ENCODE measurements around the gene MRPS7.
A peak's percentile ranks its signal among the peaks of the same experiment; 100 is the strongest.
"Not testable (repeated sequence)": the region's sequence is repeated elsewhere in the genome, so short reads cannot be mapped to it uniquely, and the experiment has no call there.

The MRPS7 gene

GRCh38 chr17:75271955-75272847 is 10.5 kb downstream of the MRPS7 start:
- DNase-seq, result no peak

GRCh38 chr17:75272848-75273184 is 11.1 kb downstream of the MRPS7 start:
- no peak for DNase-seq

DNA sequence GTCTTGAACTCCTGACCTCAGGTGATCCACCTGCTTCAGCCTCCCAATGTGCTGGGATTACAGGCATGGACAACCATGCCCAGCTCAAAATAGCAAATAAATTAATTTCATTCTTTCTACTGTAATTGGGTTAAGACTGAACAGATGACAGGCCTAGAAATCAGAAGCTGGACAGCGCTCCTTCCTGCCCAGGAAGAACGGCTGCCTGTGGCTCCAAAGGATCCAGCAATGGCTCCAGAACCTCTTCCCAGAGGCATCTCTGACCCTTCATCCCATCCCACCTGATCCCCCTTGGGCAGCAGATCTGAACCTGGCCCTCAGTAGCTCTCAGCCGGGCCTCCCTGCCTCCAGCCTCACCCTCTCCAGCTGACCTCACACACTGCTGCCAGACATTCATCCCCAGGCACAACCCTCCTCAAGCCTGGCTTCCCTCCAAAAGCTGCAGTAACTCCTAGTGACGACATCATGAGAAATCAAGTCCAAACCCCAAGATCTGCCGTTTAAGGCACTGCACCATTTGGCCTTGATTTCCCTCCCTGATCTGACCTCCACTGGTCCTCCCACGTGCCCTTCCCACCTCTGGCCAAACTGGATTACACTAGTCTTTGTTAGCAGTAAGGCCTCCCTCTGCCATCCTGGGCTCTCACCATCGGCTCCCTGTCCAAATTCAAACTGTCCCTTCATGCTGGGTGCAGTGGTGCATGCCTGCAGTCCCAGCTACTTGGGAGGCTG is 12.5 kb downstream of the MRPS7 start:
- DNase-seq, result no peak

GRCh38 chr17:75277664-75278071 is 16.0 kb downstream of the MRPS7 start:
- DNase-seq, result no peak

DNA sequence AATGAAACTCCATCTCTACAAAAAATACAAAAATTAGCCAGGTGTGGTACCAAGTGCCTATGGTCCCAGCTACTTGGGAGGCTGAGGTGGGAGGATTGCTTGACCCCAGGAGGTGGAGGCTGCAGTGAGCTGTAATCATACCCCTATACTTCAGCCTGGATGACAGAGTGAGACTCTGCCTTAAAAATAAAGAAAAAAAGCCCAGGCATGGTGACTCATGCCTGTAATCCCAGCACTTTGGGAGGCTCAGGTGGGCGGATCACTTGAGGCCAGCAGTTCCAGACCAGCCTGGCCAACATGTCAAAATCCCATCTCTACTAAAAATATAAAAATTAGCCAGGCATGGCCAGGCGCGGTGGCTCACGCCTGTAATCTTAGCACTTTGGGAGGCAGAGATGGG is 18.5 kb downstream of the MRPS7 start:
- not testable (repeated sequence) for DNase-seq

DNA sequence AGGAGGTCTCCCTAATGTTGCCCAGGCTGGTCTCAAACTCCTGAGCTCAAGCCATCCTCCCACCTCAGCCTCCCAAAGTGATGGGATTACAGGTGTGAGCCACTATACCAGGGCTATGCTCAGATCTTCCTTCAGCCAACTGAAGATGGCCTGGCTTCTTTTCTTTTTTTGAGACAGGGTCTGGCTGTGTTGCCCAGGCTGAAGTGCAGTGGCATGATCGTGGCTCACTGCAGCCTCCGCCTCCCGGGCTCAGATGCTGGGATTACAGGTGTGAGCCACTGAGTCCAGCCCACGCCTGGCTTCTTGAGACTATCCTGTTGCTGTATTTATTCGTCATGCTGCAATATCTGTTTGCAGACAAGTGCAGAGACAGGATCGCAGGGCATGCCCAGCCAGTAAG is 23.4 kb downstream of the MRPS7 start:
- DNase-seq, result no peak

GRCh38 chr17:75287221-75287620 is 25.5 kb downstream of the MRPS7 start:
- DNase-seq, result no peak

DNA sequence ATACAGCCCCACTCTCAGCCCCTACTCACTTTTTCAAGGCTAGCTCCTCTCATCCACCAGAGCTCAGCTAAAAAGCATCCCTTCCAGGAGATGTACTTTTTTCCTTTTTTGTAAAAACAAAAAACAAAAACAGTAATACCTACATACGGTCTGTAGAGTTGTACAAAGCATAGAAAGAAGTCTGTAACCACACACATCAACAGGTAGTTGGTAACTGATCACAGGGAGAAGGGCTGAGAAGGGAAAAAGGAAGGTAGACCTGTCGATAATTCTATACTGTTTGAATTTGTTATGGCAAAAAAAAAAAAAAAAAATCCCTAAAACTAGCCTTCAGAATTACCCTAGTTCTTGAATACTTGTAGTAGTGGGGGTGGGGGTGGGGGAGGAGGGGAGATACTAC is 26.7 kb downstream of the MRPS7 start:
- DNase-seq, result no peak

- no peak for DNase-seq
Observed at GRCh38 chr17:75288770-75289114, 27.1 kb downstream of the MRPS7 start.

GRCh38 chr17:75289115-75289831 is 27.6 kb downstream of the MRPS7 start, which contains the start of gene SLC25A19:
Gene SLC25A19 (minus strand): TSS chr17:75289433. CDS start chr17:75286764, 2,669 bp downstream.
- DNase-seq, result peak; percentile 99

- peak; percentile 48 for DNase-seq
Observed at GRCh38 chr17:75289832-75290337, 28.2 kb downstream of the MRPS7 start.

DNA sequence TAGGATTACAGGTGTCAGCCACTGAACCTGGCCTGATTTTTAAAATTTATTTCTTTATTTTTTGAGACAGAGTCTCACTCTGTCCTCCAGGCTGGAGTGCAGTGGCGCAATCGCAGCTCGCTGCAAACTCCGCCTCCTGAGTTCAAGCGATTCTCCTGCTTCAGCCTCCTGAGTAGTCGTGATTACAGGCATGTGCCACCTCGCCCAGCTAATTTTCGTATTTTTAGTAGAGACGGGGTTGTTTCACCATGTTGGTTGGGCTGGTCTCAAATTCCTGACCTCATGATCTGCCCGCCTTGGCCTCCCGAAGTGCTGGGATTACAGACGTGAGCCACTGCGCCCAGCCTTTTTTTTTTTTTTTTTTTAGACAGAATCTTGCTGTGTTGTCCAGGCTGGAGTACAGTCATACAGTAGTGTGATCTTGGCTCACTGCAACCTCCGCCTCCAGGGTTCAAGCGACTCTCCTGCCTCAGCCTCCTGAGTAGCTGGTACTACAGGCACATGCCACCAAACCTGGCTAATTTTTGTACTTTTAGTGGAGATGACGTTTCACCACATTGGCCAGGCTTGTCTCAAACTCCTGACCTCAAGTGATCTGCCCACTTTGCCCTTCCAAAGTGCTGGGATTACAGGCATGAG is 31.2 kb downstream of the MRPS7 start:
- not testable (repeated sequence) for DNase-seq

- no peak for DNase-seq
Observed at GRCh38 chr17:75295201-75296158, 33.8 kb downstream of the MRPS7 start.

DNA sequence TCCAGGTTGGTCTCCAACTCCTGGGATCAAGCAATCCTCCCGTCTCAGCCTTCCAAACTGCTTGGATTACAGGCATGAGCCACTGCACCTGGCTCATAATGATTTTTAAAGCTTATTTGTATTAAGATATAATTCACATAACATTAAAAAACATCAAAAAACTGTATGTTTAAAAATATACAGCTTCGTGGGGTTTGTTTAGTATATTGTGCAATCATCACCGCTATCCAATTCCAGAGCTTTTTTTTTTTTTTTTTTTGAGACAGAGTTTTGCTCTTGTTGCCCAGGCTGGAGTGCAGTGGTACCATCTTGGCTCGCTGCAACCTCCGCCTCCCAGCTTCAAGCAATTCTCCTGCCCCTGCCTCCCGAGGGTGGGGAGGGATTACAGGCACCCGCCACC is 38.6 kb downstream of the MRPS7 start:
- no peak for DNase-seq

GRCh38 chr17:75301049-75301448 is 39.4 kb downstream of the MRPS7 start:
- DNase-seq, result no peak

DNA sequence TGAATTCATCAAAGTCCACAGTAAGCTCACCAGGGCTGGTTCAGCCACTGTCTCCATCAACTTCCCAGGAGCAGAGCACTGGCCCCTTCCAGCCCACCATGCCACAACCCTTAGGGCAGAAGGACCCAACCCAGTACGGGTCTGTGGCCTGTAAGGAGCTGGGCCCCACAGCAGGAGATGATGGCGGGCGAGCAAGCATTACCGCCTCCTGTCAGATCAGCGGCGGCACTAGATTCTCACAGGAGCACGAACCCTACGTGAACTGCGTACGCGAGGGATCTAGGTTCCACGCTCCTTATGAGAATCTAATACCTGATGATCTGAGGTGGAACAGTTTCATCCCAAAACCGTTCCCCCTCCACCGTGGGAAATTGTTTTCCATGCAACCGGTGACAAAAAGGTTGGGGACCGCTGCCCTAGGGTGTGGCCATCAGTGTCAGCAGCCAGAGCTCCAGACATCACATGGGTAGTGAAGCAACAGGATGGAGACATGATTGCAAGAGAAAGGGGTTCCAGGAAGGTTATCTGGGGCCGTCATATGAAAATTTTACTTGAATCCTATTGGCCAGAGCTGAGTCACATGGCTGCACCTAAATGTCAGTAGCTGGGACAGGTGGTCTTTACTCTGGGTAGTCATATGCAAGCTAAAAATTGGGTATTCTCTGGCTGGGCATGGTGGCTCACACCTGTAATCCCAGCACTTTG is 40.0 kb downstream of the MRPS7 start:
- DNase-seq, result no peak

DNA sequence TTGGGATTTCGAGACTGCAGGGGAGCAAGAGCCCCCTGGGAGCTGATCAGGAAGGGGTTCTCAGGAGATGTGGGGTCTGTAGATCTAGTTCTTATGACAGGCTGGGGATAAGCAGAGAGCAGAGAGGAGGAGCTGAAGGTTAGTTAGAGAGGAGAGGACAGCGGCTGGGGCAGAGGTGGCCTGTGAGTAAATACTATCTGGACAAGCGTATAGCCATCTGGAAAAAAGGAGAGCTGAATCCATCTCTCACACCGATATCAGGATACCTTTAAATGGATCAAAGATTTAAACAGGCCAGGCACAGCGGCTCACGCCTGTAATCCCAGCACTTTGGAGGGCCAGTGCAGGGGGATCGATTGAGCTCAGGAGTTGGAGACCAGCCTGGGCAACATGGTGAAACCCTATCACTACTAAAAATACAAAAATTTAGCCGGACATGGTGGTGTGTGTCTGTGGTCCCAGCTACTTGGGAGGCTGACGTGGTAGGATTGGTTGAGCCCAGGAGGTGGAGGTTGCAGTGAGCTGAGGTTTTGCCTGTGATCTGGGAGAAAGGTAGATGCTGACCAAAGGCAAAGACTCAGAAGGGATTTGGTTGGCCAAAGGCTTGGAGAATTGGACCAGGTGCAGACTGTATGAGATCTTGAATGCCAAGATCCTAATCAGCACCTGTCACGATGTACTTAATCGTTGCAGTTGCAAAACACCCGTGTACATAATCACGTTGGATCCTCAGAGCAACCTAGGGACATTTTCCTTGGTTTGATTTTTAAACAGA is 46.5 kb downstream of the MRPS7 start:
- DNase-seq, result no peak

GRCh38 chr17:75308732-75309629 is 47.3 kb downstream of the MRPS7 start:
- DNase-seq, result no peak

GRCh38 chr17:75313941-75314551 is 52.4 kb downstream of the MRPS7 start:
- DNase-seq, result no peak

Data from right hindlimb (tissue), 1 donor.